HG03565 (cell line): ENCODE measurements around the gene NDST4.
A peak's percentile ranks its signal among the peaks of the same experiment; 100 is the strongest.

Experiments
- ATAC-seq: cut with Tn5 transposase; IDR thresholded peaks from one replicate; pipeline ENCODE4 v1.9.1; 2021; ENCODE audit warnings: mild to moderate bottlenecking, moderate library complexity; ENCODE audit not compliant: unreplicated experiment

NDST4 gene

DNA sequence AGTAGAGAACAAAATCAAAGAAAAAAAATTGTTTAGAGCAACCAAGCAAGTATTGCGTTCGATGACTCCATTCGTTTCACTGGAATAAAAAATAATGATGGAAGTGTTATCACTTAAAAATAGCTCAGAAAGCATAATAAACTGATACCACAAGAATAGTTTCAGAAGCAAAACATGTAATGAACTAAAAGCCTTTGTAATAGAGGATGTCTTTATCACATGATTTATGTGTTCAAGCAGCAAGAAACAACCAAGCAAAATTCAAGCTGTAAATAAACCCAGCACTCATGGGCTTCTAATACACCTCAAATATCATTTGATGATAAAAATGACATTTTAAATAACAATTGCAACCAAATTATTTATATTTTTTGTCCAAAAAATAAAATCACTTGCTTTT lies 192.2 kb downstream of the NDST4 start:
- no peak for ATAC-seq

DNA sequence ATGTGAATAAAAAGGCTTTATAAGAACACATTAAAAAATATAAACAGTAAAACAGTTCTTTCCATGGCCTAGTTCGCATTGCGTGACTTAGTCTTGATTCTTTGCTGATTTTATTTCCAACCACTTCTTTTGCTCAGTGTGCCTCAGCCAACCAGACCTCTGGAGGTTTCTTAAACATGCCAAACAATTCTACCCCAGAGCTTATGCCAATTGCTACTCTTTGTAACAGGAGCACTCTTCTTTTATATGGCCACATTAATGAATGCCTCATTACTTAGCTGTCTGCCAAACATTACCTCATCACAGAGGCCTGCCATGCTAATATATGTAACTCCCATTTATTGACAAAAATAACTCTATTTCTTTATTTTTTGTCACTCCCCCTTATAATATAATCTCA lies 202.3 kb downstream of the NDST4 start:
- no peak for ATAC-seq

DNA sequence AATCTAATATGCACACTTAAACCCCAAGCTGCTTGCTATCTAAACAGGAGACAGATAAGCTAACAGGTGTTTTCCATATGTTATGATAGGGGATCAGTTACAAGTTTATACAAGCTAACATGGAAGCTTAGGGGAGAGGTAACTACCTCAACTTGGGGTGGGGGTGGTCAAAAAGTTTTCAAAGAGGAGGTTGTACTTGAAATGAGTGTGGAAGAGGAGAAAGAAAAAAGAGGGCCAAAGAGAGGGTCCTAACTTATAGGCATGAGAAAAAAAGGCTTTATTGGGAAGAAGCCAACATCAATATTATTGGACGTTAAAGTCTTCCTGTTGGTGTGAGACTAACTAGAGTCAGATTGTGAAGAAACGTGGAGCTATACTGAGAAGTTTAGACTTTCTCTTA lies 205.9 kb downstream of the NDST4 start:
- no peak for ATAC-seq

DNA sequence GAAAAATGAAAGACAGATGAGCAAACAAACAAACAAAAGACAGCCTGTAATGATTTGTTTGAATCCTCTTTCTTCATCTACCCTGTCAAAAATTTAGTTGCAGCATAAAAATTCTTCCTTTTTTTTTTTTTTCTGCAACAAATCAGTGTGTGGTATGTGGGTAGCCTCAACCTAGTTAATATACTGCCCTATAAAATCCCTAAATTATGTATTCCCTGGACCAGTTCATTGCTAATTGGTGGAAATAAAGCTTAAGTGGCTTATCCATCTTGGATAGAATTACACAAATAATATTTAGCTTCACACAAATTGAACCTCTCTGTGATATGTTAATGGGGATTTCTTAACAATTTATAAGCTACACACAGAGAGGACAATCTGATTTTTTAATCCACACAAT lies 208.4 kb downstream of the NDST4 start:
- no peak for ATAC-seq

DNA sequence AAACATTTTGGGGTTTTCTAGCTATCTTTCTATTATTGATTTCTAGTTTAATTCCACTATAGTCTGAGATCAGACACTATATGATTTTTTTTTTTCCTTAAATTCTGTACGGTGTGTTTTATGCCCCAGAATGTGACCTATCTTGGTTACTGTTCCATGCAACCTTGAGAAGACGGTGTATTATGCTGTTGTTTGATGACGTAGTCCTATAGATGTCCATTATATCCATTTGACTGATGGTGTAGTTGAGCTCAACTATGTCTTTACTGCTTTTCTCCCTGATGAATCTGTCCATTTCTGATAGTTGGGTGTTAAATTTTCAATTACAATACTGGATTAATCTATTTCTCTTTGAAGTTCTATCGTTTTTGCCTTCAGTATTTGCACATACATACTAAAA lies 212.5 kb downstream of the NDST4 start:
- ATAC-seq, result no peak

DNA sequence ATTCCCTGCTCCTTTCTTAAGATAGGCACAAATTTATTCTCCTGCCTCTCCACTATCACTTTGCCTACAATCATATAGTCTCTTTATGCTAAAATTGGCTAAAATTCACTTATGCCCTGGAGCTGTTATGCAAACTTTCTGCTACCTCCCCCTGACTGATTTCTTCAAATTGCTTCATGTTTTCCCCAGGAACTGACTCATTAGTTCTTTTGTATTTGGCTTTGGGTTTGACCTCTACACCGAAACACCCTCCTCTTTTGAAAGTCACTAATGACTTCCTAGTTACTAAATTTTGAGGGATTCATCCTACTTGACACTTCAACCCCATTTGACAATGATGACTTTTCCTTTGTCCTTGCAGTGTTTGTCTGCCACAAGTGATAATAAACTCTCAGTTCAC lies 222.6 kb downstream of the NDST4 start:
- ATAC-seq, result no peak

DNA sequence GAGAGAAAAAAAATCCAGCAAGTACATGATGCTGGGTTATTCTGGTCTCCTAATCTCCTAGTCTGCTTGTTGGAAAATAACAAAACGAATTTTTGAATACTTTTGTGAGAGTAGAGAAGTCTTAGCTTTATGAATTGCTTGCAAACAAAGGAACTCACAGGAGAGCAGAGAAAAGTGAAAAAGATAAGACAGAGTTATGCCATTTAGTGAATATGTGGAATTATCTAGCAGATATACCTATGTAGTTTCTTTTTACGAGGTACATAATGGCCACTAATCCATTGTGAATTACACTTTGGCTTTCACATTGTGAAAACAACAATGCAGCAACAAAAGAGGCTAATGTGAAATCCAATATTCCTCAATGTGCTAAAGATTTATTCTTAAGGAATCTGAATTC lies 226.7 kb downstream of the NDST4 start:
- ATAC-seq, result no peak

DNA sequence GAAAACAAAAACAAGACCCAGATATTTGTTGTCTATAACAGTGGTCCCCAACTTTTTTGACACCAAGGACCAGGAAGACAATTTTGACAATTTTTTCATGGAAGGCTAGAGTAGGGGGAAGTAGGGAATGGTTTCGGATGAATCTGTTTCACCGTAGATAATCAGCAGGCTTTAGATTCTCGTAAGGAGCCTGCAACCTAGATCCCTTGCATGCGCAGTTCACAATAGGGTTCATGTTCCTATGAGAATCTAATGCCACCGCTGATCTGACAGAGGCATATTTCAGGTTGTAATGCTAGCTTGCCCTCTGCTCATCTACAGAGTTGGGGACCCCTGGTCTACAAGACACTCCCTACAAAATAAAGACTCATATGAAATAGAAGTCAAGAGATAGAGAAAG lies 229.8 kb downstream of the NDST4 start:
- ATAC-seq, result no peak

DNA sequence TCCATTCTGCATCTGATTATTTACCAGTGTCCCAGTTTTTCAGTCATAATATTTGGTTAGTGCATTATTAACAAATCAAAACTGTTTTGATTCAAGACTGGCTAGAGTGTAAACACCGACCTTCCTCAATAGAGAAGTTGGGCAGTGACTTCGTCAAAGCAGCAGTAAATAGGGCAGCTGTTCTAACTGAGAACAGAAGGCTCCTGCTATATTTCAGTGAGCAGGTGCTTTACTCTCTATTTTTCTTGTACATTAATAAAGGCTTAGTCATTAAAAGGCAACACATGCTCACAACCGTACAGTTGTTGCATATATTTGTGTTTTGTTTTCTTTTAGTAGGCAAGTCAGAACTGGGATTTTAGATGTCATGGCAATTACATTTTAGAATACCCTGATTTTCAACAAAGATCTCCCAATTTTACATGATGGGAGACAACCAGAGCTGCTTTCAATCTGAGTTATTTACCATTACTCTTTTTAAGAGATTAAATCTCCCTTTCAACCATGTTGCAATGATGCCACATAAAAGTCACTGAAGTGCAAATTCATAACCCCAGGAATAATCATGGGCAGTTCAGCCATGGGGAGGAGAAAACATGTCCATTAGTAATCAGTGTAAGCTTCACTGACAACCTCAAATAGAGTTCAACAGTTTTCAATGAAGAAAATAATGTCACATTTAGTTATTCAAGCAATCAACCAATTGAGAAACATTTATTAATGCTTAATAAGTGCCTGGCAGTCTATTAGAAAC lies 233.3 kb downstream of the NDST4 start:
- ATAC-seq, result no peak

DNA sequence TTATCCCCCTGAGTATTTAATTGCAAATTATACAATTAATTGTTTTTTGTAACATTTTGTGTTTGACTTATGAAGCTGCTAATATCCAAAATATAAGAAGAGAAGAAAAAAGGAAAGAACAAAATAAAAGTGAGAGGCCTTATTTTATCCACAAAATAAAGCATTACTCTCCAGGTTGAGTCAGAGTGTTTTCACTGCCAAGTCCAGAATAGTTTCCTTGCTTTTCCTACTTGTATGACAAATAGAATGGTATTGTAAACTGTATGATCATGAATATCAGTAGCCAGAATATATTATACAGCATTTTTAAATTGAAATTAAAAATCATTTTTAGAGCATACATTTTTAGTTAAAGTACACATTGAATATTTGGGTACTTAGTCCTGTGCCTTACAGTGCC lies 237.8 kb downstream of the NDST4 start:
- ATAC-seq, result no peak

DNA sequence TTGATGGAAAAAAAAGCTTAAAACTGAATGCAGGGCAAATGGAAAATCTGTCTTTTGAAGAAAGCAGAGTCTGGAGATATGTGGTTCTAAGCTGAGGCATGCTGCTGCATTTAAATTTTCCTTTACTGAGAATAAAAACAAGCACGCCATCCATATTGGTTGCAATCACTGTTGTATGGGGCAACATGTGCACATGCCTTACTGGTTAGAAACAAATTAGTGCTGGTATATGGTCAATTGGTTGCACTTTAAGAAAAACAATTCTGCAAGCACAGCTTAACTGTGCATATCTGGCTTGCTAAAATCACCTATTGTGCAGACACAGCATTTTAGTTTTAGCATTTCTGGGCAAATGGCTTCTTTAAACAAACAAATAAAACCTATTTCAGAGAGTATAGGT lies 239.1 kb downstream of the NDST4 start:
- no peak for ATAC-seq

DNA sequence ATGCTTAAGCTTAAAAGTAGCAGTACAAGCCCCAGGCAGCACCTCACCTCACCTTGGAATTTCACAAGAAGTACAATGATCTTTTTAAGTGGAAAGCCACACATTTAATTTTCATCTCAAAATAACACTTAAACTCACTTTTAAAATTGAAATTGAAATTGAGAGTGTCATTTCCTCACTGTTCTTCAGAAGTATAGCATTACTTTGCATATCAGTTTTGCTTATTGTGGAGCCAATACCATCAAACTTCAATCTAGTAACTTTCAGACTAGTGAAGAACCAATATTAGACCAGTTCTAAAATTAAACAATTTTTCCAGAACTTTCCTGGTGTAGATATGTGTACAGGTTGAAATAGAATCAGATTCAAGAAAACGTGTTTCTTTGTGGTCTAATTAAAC lies 242.4 kb downstream of the NDST4 start:
- ATAC-seq, result no peak

DNA sequence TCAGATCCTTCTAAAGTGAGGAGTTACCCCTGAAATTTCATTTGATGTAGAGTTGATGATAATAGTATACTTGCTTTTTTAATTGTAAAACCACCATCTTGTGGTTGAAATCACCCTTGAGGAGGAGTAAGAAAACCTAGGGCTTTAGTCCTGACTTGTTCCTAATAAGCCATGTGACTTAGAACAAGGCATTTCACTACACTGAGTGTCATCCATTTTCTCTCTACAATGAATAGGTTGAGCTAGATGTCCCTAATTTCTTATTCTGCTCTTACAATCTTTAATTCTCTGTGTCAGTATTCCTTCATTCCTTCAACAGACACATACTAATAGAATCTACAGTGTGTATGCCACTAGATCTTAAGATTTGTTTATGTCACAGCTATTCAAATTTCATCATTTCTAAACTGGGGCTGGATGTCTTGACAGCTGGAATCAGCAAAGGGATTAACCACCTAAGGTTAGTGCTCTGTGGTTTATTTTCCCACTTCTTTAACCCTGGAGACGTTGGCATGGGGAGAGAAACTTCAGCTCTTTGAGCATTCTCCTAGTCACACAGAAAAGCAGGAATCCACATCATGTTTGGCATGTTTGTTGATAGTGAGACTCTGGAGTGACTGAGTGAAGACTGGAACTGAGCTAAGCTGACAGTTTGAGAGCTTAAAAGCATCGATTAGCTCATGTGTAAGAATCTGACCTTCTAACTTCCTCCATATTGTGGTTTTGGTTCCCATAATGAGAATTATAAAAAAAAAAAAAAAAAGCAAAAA lies 246.3 kb downstream of the NDST4 start:
- ATAC-seq, result peak; percentile 44

DNA sequence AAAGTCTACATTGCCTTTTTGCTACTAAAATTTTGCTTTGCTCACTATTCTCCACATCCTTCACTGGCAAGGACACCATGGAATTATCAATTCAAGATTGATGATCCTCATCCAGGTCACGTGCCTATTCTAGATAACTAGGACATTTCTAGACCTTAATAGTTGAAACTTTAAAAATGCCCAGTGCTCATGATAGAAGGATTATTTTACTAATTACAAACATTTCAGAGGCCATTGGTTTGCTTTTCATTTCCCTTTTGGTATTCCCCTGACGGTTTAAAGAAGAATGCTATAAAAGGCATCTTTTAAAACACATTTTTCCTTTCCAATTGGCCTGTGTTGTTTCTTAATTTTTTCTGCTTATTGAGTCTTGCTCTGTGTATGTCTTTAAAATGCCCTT lies 249.4 kb downstream of the NDST4 start:
- ATAC-seq, result no peak

DNA sequence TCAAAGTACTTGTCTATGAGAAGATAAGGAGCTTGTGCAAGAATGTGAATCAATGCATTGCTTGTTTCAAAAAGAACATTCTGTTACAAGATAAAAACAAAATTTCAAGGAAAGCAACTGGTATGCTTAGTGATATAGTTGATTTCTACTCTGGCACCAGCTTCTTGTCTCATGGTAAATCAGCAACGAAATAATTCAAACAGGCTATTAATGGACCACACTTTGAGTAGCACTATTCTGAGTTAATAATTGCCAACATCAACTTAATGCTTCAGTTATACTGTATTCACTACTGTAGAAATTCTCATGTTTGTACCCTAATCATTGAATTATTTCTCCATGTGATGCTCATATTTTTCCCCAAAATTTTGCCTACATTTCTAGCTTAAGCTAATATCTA lies 252.6 kb downstream of the NDST4 start:
- ATAC-seq, result no peak

DNA sequence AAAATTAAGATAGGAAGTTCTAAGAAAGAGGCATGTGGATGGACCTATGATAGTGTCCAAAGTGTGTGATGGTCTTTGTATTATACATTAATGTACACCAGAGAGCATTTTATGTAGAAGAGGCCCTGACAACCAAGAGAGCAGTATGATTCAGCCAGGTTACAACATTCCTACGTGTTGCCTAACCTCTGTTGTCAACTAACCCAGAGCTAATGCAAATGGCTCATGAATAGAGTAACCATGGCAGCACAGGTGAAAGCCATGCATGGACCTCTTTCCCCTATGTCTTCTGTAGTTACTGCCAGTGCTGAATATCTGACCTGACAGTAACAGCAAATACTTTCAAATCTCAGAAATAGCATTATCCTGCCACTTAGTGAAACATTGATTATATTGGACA lies 255.6 kb downstream of the NDST4 start:
- ATAC-seq, result no peak

DNA sequence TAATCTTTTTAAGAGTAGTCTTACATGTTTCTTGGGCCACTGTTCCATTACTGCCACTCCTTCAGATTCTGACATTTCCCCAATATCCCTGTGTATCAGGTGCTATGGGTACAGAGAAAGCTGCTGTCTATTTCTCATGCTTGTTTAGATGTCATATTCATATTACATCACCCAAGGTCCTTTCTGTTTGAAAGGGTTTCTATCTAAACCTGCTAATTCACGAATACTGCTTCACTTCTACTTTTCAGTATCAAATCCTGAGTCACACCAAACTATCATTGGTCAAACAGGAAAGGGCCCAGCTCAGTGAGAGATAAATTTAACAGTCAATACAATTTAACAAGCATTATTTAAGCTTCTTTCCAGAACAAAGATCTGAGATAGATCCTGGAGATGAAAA lies 273.4 kb downstream of the NDST4 start:
- ATAC-seq, result no peak

DNA sequence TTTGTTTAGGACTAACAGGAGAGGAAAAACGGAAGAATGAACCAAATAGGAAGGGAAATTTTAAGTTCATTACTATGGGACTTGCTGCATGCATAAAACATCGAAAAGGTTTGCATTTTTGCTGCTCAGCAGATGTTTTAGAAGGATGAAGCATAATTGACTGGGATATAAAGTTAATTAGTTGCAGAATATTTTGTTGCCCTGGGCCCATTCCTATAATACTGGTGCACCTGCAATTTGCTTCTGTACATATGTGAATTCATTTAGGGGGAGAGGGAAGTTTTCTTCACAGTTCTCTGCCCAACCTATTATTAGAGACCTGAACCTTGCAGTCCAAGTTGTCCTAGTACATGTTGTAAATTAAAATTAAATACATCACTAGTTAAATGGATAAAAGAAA lies 282.8 kb downstream of the NDST4 start:
- no peak for ATAC-seq

DNA sequence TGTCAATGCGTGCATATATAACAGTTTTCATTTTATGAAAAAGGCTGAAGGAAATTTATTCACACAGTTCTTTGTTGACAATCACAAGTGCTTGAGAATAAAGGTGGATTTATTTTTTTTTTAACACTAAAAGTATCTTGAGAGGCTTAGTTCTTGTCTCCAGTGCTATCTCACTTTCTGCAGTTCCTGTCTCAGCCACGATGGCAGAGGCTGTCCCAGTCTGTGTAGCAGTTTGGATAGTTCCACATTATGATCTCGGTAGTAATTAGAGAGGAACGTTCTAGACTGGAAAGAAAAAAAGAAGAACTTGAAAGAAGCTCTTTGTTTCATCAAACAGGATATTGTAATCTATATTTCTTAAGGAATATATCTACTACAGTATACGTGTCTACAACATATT lies 285.8 kb downstream of the NDST4 start:
- no peak for ATAC-seq

DNA sequence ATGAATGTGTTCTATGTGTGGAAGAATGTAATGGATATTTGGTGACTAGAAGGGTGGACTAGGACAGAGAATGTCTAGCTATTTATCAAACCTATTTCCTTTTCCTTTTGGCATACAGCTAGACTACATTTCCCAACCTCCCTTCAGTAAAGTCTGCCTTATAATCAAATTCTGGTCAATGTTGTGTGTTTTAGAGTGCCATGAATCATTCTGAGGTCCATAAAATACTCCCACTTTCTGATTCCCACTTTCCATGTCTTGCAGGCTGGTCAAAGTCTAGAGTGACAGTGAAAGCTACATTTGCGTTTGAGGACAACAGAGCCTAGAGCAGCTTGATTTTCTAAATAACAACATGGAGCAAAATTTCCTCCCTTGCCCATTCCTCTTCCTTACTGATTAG lies 297.7 kb downstream of the NDST4 start:
- ATAC-seq, result no peak

DNA sequence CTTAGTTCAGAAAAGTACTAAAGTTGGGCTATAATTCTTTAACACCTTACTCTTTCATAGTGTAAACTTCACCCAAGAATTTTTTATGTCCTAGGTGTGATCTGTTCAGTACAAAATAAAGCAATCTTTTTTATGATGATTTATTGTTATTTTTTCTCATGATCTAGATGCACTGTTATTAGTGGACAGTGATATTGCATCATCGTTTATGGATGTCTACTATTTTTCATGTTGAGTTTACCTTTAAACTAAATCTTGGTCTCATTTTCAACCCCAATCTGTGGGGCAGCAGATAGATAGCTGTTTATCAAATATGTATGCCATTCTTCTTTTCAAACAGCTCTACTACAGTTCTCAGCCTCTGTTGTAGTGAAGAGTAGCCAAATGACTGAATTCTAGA lies 299.5 kb downstream of the NDST4 start:
- no peak for ATAC-seq

DNA sequence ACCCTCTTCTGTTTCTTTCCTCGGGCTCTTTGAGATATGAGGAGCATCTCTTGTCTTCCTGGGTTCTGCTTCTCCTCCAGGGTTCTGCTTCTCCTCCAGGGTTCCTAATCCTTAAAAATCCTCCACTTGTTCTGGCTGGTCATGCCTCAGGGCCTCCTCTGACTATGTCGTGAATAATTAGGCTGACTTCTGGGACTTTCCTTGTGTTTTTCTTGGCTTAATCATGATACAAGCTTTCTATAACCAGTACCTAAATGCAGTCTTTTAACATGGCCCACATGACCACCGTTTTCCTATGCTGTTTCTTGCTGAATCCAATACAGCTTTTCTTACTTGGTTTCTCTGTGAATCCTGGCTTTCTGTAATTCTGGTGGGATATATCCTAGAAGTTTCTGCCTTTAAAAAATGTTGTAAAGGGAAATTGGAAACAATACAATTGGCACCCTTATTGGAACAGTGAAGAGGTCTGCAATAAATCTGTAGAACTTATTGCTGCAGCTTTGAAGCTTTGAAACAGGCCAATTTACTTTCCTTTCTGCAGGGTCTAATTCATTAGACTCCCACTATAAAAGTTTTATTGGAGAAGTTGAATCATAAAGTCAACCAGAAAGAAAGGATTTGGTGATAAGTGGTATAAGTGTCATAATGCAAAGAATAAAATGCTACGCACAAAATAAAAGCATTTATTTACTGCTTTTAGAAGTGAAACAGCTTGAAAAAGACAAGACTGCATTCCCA lies 301.7 kb downstream of the NDST4 start:
- ATAC-seq, result no peak
